IMR-90 (cell line): ENCODE data around the gene TMEM121B. TPM values are rescaled to one million over a fixed set of nuclear protein-coding genes. Genes with fewer than 3 reads are reported as not detected.

ENCODE experiments used
- ATAC-seq: fragments of 200-7000 bp; cut with Tn5 transposase; 2 replicates; pipeline ENCODE4 v1.9.1; 2020; ENCODE audit warnings: low read depth, mild to moderate bottlenecking, moderate library complexity
- BruUV-seq: library from RNA; stranded (reverse); fragments of 400-500 nt; replicated peaks from 2 replicates; lab custom pipeline; 2021; lab: Mats Ljungman, UMichigan
- CTCF ChIA-PET: fragments of 300-600 bp; formaldehyde crosslinking; extraction: SDS; loops from one replicate; lab custom pipeline; 2021; ENCODE audit warnings: antibody characterized with exemption; lab: Yijun Ruan, JAX
- POLR2A ChIA-PET: fragments of 300-600 bp; sonication (Branson Sonifier 250); formaldehyde crosslinking; loops from one replicate; lab custom pipeline; 2022; ENCODE audit warnings: antibody characterized with exemption; ENCODE audit not compliant: unreplicated experiment; lab: Charles Lee
- DNase-seq: peaks from one replicate; pipeline ENCODE4 v3.0.0; 2013
- H2AFZ ChIP-seq: replicated peaks from 2 replicates; pipeline ENCODE3; 2013; ENCODE audit warnings: low read length, mild to moderate bottlenecking; ENCODE audit not compliant: poor library complexity
- H2AK5ac ChIP-seq: 2 replicates; pipeline ENCODE4 v1.6.1; 2013; ENCODE audit warnings: low read depth, low read length, inconsistent platforms
- H2AK9ac ChIP-seq: replicated peaks from 2 replicates; pipeline ENCODE3; 2013; ENCODE audit warnings: mild to moderate bottlenecking, low read depth, low read length, moderate library complexity; ENCODE audit not compliant: poor library complexity
- H2BK120ac ChIP-seq: 2 replicates; pipeline ENCODE4 v1.6.1; 2013; ENCODE audit warnings: low read depth, low read length, inconsistent platforms
- H2BK15ac ChIP-seq: 3 replicates; pipeline ENCODE4 v1.6.1; 2013; ENCODE audit warnings: low read depth, low read length, inconsistent platforms
- H2BK20ac ChIP-seq: 2 replicates; pipeline ENCODE4 v1.6.1; 2013; ENCODE audit warnings: low read depth, mild to moderate bottlenecking, inconsistent platforms, low read length, moderate library complexity
- H2BK5ac ChIP-seq: 2 replicates; pipeline ENCODE4 v1.6.1; 2013; ENCODE audit warnings: mild to moderate bottlenecking, low read depth, low read length, inconsistent platforms; ENCODE audit not compliant: poor library complexity, severe bottlenecking
- H3K14ac ChIP-seq: replicated peaks from 2 replicates; pipeline ENCODE4 v1.6.1; 2013; ENCODE audit warnings: low read depth, low read length, inconsistent platforms
- H3K18ac ChIP-seq: 2 replicates; pipeline ENCODE4 v1.6.1; 2013; ENCODE audit warnings: low read depth, low read length, control low read depth
- H3K23ac ChIP-seq: 2 replicates; pipeline ENCODE4 v1.6.1; 2013; ENCODE audit warnings: low read depth, low read length, inconsistent platforms
- H3K27ac ChIP-seq: 2 replicates; pipeline ENCODE4 v1.5.1; 2013; ENCODE audit warnings: mild to moderate bottlenecking, control low read depth, low read length; ENCODE audit not compliant: insufficient read depth
- H3K27me3 ChIP-seq: 2 replicates; pipeline ENCODE4 v1.6.1; 2013; ENCODE audit warnings: low read length; ENCODE audit not compliant: control insufficient read depth, insufficient read depth
- H3K36me3 ChIP-seq: 2 replicates; pipeline ENCODE4 v1.6.1; 2013; ENCODE audit warnings: low read length, mixed read lengths; ENCODE audit not compliant: control insufficient read depth, insufficient read depth
- H3K4ac ChIP-seq: 2 replicates; pipeline ENCODE4 v1.6.1; 2013; ENCODE audit warnings: low read depth, low read length, inconsistent platforms
- H3K4me1 ChIP-seq: 2 replicates; pipeline ENCODE4 v1.6.1; 2013; ENCODE audit warnings: low read length, mixed read lengths; ENCODE audit not compliant: control insufficient read depth, insufficient read depth
- H3K4me2 ChIP-seq: 2 replicates; pipeline ENCODE4 v1.6.1; 2013; ENCODE audit warnings: low read depth, mild to moderate bottlenecking, control low read depth, low read length, moderate library complexity
- H3K4me3 ChIP-seq: 2 replicates; pipeline ENCODE4 v1.5.1; 2013; ENCODE audit warnings: low read depth, mild to moderate bottlenecking, control low read depth, low read length, moderate library complexity; ENCODE audit not compliant: insufficient read depth
- H3K56ac ChIP-seq: 2 replicates; pipeline ENCODE4 v1.6.1; 2013; ENCODE audit warnings: low read length, inconsistent platforms; ENCODE audit not compliant: insufficient read depth; ENCODE audit errors: extremely low read depth
- H3K79me1 ChIP-seq, 2 experiments: 2 replicates each; pipeline ENCODE4 v1.6.1; 2013; ENCODE audit warnings: low read length in 2 of 2, inconsistent platforms in 1 of 2, low read depth in 1 of 2
- H3K9ac ChIP-seq: 2 replicates; pipeline ENCODE4 v1.6.1; 2013; ENCODE audit warnings: low read depth, low read length, control low read depth
- H3K9me1 ChIP-seq: 2 replicates; pipeline ENCODE4 v1.6.1; 2013; ENCODE audit warnings: low read length, inconsistent platforms; ENCODE audit not compliant: insufficient read depth
- H3K9me3 ChIP-seq: 2 replicates; pipeline ENCODE4 v1.6.1; 2013; ENCODE audit warnings: low read length; ENCODE audit not compliant: control insufficient read depth, insufficient read depth
- H4K20me1 ChIP-seq: 2 replicates; pipeline ENCODE4 v1.6.1; 2013; ENCODE audit warnings: low read length, inconsistent platforms; ENCODE audit not compliant: insufficient read depth
- H4K5ac ChIP-seq: 2 replicates; pipeline ENCODE4 v1.6.1; 2013; ENCODE audit warnings: mild to moderate bottlenecking, low read depth, low read length, control low read depth
- H4K8ac ChIP-seq, 2 experiments: 2 replicates each; pipeline ENCODE4 v1.6.1; 2013; ENCODE audit warnings: low read depth in 2 of 2, low read length in 2 of 2, control low read depth in 1 of 2, inconsistent platforms in 1 of 2
- H4K91ac ChIP-seq: 2 replicates; pipeline ENCODE4 v1.6.1; 2013; ENCODE audit warnings: low read depth, low read length, inconsistent platforms; ENCODE audit not compliant: insufficient read depth
- CEBPB ChIP-seq: IDR thresholded peaks from 2 replicates; pipeline ENCODE4 v1.6.1; 2012; ENCODE audit warnings: low read depth, low read length, improper control_type of control experiment
- FOS ChIP-seq: fragments of 150-350 bp; IDR thresholded peaks from 2 replicates; pipeline ENCODE4 v1.6.1; 2016; ENCODE audit warnings: low read depth, low read length
- MAFK ChIP-seq: IDR thresholded peaks from 2 replicates; pipeline ENCODE4 v1.6.1; 2012; ENCODE audit warnings: low read depth, low read length, improper control_type of control experiment
- MAZ ChIP-seq: IDR thresholded peaks from 2 replicates; pipeline ENCODE4 v1.6.1; 2012; ENCODE audit warnings: low read depth, mild to moderate bottlenecking, low read length, improper control_type of control experiment, moderate library complexity, borderline replicate concordance
- MXI1 ChIP-seq: IDR thresholded peaks from 2 replicates; pipeline ENCODE4 v1.6.1; 2012; ENCODE audit warnings: low read depth, mild to moderate bottlenecking, low read length, moderate library complexity, borderline replicate concordance
- WGBS, 2 experiments: methylation state at CpG; one replicate each; pipeline versions ENCODE4 v1.1.5 to v1.1.7; 2013; ENCODE audit warnings: missing lambda C conversion rate in 2 of 2; ENCODE audit not compliant: insufficient read length in 1 of 2; ENCODE audit errors: extremely low coverage in 2 of 2; 5-methylcytosine and 5-hydroxymethylcytosine counted together
- dilution Hi-C: fragments of 300-500 bp; cut with HindIII; formaldehyde crosslinking; loops from one replicate; pipeline ENCODE4 v1.14.3; 2018; ENCODE audit warnings: low sequenced_read_pairs; ENCODE audit not compliant: unreplicated experiment
- in situ Hi-C: fragments of 300-500 bp; cut with MboI; formaldehyde crosslinking; loops from 3 replicates; pipeline ENCODE4 v1.14.3; 2019; ENCODE audit warnings: low sequenced_read_pairs, inconsistent platforms, mixed read lengths
- intact Hi-C: fragments of 100-400 bp; cut with micrococcal nuclease; formaldehyde crosslinking; loops from 2 replicates; pipeline ENCODE4 v1.10.0; 2022
- polyA plus RNA-seq, 3 experiments: library from polyadenylated mRNA; depleted of rRNA; stranded (reverse); fragments of >200 nt; gene quantifications; 2 replicates each; pipeline ENCODE4 v1.2.3, GENCODE V29; 2012; ENCODE audit warnings: low replicate concordance in 1 of 3
- total RNA-seq: library from RNA; depleted of rRNA; stranded (reverse); fragments of >200 nt; gene quantifications from 2 replicates; pipeline ENCODE4 v1.2.3, GENCODE V29; 2012

Gene TMEM121B
- total and polyA plus RNA-seq, 2 of the 4 experiments (the other 2 are of a cell fraction): under 0.01 to 0.29 TPM

DNA sequence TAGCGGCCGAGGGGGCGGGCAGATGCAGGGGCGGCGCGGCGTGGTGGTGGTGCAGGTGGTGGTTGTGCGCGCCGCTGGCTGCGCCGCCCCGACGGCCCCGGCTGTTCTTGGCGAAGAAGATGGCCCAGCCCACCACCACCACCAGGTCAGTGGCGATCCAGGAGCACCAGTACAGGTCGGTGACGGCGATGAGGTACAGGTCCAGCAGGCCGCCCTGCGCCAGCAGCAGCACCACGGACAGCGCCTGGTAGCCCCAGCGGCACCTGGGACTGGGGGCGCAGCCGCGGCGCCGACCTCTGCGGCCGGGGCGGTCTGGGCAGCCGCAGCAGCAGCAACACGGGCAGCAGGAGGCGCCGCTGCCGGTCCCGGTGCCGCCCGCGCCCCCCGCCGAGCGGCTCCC is 879 bp downstream of the TMEM121B start:
- Histone ChIP-seq H2BK15ac (no peak overlapping the region), H2AFZ (peak overlapping the region; percentile 21), H3K14ac (no peak overlapping the region), H3K9ac (no peak overlapping the region), H3K79me1 (no peaks in the 10 kb centered on the region), H4K20me1 (no peaks in the 10 kb centered on the region), H2BK5ac (no peak overlapping the region), H2BK120ac (no peak overlapping the region), H3K27ac (no peak overlapping the region), H3K4me2 (no peak overlapping the region), H3K36me3 (no peaks in the 10 kb centered on the region), H3K9me1 (no peaks in the 10 kb centered on the region), H3K9me3 (no peaks in the 10 kb centered on the region), H2BK20ac (no peak overlapping the region), H3K18ac (no peak overlapping the region), H2AK5ac (no peak overlapping the region), H3K56ac (no peak overlapping the region), H2AK9ac (no peak overlapping the region), H4K91ac (no peak overlapping the region), H3K23ac (no peak overlapping the region), H4K5ac (no peak overlapping the region), H3K4me3 (no peak overlapping the region), H3K4me1 (no peaks in the 10 kb centered on the region), H4K8ac (no peak overlapping the region), H3K4ac (no peak overlapping the region), H3K27me3 (peaks cover 29% of the 10 kb centered on the region)
- no TSS peak for BruUV-seq
- WGBS, 2 experiments: 1% methylated on average over 16 of the region's 45 CpGs; no CpG with 5 or more reads in 1 of the 2 experiments
- CTCF ChIA-PET: interaction anchor here (0.6 kb wide), 1 partner anchor 384 kb away, joined by 3 read pairs; no protein-coding TSS in a partner anchor
- in situ Hi-C loops: no loop called here
- POLR2A ChIA-PET: no interaction called here
- DNase-seq (peak; percentile 30), ATAC-seq (peak; percentile 62)
- TF ChIP-seq CEBPB (no peak), FOS (no peak), MAFK (no peak), MXI1 (peak; percentile 41; the same call in 1 of the 2 replicates), MAZ (peak; percentile 54; the same call in 1 of the 2 replicates)
- dilution Hi-C loops: no loop called here
- intact Hi-C loops: no loop called here
